Stimulated activated CD4-positive, alpha-beta T cell treated with anti-CD3 and anti-CD28 coated beads, TNF-alpha, amount 100 ng/mL, for 48 hours (primary cell): ENCODE data around the gene C20orf141.
"Not testable (repeated sequence)": the region's sequence is repeated elsewhere in the genome, so short reads cannot be mapped to it uniquely, and the experiment has no call there.

Experiments used
- DNase-seq, 3 donors: peaks; one replicate each; pipeline ENCODE4 v3.0.0-alpha.2; 2020; ENCODE audit warnings: low read depth in 3 of 3

C20orf141 gene, protein sequence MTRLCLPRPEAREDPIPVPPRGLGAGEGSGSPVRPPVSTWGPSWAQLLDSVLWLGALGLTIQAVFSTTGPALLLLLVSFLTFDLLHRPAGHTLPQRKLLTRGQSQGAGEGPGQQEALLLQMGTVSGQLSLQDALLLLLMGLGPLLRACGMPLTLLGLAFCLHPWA

DNA sequence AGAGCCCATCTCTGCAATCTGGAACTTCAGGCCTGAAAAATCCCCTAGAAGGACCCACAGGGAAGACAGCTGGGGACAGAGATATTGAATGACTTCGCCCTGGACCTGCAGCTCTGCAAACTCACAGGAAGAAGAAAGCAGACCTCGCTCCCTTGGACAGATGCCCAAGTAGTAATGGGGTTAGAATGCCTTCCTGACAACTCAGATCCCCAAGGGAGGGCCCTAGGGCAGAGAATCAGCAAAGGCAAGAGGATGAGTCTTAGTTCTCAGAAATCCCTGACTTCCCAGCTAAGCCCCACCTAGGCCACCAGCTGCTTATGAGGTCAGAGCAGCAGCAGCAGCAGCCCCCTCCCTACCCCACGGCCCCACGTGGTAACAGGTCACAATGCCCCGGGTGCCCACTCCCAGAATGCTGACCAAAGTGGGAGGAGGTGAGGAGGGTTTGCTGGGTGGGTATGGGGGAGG, at the start of gene C20orf141:
Gene C20orf141 (plus strand): TSS at position 401 of the 465 bp plus-strand sequence. CDS start 198 bp downstream, outside the sequence.
- no peak for DNase-seq

DNA sequence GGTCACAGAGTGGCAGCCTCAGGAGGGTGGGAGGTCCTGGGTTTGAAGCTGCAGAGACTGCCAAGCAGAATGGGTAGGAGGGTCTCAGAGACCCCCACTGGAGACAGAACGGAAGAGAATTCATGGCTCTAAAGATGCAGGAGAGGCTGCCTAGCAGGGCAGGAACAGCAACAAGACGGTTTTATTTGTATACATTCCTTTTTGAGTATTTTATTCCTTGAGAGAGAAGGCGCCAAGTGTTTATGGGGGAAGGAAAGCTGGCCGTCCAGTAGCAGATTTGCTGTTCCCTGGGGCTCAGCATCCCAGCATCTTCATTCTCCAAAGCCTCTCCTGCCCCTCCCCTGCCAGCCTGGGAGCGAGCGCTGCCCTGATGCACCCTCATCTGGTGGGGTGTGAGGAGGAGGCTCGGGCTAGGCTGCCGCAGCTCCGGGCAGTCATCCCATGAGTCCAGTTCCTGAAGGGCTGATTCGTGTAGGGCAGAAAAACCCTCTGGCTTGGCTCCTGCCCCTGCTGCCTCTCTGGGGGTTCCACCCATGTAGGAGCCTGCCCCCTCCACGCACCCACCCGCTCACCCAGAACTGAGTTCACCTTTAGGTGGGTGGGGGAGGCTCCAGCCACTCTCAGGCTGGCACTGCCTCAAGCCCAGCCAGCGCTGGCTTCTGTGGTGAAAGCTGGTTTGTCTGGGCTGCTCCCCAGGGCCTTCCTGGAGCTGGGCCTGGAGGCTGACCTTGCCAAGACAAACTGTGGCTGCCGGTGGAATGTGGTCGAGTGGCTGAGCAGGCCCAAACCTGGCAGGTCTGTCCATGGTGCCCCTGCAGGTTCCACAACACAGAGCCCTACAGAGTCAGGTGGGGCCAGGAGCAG, 46.8 kb upstream of the C20orf141 start:
- no peak for DNase-seq

DNA sequence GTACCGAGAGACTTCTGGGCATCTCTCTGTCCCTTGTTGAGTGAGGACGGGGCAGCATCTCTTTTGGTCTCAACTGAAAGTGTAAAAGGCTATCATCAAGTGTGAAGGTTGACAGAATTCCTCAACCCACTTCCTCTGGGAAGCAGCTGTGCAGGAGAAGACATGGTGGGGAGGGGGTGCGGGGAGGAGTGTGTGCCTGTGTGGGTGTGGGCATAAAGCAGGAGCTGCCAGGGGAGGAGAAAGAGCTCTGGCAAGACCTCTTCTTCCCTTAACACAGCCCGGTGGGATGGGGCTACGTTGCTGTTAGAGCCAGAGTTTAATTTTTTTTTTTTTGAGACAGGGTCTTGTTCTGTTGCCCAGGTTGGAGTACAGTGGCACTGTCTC, 46.2 kb upstream of the C20orf141 start:
- no peak for DNase-seq

DNA sequence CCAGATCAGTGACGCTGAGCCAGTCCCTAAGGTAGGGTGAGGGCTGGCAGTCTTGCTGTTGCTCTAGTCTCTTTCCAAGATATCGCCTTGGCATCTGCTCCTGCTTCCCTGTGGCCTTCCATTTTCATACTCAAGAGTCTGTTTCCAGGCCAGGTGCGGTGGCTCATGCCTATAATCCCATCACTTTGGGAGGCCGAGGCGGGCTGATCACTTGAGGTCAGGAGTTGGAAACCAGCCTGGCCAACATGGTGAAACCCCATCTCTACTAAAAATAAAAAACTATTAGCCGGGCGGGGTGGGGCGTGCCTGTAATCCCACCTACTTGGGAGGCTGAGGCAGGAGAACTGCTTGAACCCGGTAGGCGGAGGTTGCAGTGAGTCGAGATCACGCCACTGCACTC, 44.7 kb upstream of the C20orf141 start:
- DNase-seq, result not testable (repeated sequence)

DNA sequence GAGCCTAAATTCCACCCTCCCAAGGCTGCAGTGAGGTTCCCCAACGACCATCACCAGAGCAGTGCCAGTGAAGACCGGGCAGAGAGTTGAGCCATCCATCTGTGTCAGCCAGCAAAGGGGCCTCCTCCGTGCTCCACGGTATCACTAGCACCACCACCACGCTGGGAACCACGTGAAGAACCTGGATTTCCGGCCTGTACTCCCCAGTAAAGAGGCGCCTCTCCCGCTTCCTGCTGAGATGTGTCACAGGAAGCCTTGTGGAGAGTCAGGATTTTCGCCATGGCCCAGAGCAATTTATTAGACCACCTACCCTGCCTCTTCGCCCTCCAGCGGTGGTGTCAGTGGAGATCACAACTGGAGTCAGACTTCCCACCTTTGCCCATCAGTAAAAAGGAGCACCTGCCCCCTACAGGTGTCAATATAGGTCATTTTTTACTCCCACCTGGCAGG, 43.1 kb upstream of the C20orf141 start:
- no peak for DNase-seq

DNA sequence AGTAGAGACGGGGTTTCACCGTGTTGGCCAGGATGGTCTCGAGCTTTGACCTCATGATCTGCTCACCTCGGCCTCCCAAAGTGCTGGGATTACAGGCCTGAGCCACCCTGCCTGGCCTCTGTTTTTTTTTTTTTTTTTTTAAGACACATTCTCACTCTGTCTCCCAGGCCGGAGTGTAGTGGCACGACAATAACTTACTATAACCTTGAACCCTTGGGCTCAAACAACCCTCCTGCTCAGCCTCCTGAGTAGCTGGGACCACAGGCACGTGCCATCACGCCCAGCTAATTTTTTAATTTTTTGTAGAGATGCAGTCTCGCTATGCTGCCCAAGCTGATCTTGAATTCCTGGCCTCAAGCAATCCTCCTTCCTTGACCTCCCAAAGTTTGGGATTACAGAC, 41.0 kb upstream of the C20orf141 start:
- DNase-seq, result no peak

DNA sequence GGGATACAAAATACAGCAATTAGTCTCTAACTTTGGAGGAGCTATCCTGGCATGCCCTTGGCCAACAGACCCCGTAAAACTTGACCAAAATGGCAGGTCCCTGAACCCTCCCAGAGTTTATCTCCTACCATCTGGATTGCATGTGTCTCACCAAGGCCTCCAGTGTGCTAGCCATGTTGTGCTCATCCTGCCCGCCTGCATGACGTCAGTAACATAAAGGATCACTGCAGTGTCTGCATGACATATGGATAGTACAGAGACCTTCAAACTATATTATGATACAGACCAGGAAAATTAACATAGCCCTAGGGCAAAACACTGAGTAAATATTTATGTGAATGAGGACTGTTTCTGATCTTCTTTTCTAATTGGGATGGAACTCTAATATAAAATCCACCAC, 39.6 kb upstream of the C20orf141 start:
- DNase-seq, result no peak

DNA sequence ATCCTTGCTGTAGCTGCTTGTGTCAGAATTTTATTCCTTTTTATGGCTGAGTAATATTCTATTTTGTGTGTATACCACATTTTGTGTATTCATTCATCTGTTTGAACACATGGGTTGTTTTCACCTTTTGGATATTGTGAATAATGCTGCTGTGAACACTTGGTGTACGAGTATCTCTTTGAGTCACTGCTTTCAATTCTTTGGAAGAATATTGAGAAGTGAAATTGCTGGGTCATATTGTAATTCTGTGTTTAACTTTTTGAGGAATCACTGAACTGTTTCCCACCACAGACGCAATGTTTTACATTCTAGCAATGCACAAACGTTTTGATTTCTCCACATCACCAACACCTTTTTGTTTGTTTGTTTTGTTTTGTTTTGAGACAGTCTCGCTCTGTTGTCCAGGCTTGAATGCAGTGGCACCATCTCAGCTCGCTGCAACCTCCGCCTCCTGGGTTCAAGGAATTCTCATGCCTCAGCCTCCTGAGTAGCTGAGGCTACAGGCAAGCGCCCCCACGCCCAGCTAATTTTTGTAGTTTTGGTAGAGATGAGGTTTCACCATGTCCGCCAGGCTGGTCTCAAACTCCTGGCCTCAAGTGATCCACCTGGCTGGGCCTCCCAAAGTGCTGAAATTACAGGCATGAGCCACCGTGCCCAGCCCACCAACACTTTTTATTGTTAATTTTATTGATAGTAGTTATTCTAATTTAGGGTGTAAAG, 36.0 kb upstream of the C20orf141 start:
- no peak for DNase-seq

DNA sequence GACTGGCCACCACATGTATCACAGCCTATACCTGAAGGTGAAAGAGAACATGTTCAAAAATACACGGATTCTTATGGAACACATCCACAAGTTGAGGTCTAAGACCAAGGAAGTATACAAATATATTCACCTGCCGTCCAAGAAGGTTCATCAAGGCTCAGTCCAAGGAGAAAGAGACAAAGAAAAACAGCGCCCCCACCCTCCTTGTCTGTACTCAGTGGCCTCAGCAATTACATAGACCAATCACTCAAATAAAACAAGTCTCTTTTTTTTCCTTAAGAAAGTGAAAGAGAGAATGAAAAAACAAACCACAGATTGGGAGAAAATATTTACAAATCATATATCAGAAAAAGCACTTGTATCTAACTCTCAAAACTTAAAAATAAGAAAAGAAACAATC, 33.8 kb upstream of the C20orf141 start:
- DNase-seq, result no peak

DNA sequence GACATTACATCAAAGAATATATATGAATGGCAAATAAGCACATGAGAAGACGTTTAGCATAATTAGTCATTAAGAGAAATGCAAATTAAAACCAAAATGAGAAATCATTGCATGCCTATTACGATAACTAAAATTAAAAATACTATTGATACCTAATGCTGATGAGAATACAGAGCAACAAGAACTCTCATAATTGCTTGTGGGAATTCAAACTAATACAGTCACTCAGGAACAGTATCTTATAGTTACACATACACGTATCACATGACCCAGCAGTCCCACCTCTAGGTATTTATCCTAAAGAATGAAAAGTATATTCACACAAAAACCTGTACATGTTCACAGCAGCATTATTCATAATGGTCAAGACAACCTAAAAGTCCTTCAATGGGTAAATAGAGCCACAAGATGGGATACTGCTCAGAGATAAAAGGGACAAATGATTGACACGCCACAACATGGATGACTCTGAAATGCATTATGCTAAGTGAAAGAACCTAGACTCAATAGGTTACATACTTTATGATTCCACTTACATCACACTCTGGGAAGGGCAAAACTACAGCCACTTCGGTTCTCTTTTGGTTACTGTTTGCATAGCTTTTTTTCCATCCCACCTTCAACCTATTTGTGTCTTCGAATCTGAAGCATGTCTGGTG, 30.8 kb upstream of the C20orf141 start:
- no peak for DNase-seq

DNA sequence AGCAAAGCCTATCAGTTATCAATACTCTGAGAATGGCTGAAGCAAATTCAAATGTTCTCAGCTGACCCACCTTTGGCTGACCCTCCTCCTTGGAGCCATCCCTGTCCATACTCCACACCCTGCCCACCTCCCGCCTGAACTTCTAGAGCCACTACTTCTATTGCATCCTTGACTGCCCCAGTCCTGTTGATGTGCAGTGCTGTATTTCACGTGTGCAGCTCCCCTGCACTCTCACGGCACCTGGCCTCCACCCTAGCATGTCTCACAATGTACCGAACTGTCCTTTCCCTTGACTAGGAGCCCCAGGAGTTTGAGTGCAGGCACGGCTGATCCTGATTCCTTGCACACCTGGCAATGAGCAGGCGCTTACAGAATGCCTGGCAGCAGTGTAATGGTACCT, 21.3 kb upstream of the C20orf141 start:
- DNase-seq, result no peak

DNA sequence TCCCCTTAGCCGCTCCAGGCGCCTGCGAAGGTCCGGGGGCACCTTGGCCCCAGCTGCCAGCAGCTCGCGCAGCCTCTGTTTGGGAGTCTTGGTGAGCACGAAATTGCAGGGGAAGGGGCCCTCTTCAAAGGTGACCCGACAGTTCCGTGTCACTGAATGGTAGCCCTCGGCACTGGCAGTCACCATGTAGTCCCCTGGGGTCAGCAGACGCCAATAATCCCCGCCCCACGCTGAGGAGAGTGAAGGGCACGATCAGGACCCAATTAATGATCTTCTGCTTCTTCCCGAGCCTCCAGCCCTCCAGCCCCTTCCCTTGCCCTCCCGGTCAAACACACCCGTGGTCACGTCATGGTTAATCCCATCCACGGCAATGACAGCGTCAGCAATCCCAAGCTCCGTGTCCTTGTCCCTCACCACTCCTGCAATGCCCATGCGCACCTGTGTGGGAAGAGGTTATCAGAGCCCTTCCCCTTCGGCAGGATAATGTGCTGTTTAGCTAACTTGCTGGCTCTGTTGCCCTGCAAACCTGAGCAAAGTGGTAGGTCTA, 20.5 kb upstream of the C20orf141 start:
- DNase-seq, result no peak

DNA sequence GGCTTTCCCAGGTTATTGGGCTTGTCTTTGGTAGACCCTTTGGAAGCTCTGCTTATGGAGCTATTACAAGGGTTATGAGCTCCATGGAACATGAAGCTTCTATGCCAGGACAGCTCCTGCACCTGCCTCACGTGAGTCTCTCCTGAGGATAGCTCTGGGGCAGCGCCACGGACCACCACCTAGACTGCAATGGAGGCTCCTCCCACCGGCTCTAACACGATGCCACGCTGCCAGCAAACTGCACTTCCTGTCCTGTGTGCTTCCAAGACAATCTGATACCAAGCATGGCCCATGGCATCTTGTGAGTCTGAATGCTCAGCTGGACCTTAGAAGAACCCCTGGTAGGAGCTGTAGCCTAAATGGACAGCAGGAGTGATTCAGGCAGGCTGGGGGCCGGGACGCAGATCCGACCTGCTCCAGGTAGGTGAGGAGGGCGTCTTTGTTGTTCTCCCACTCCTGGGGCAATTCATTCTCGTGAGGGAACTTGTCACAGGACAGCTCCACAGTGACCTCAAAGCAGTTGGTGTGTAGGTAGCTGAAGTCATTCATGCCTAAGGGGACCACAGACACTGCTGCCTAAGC, 19.8 kb upstream of the C20orf141 start:
- no peak for DNase-seq

DNA sequence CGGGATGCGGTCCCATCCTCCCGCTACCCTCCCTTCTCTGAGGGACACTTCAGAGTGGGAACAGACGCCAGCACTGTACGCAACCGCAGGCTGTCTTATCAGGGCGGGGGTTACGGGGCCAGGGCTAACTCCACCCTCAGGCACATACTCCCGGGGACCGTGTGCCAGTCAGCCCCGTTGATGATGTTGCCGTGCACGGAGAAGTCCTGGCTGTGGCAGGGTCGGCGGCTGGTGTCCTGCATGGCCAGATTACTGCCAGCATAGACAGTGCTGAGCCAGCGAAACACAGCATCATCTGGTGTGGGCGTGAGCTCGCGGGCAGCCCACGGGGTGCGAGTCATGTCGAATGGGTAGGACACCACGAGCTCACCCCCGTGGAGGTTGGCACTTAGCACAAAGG, 19.3 kb upstream of the C20orf141 start:
- no peak for DNase-seq

DNA sequence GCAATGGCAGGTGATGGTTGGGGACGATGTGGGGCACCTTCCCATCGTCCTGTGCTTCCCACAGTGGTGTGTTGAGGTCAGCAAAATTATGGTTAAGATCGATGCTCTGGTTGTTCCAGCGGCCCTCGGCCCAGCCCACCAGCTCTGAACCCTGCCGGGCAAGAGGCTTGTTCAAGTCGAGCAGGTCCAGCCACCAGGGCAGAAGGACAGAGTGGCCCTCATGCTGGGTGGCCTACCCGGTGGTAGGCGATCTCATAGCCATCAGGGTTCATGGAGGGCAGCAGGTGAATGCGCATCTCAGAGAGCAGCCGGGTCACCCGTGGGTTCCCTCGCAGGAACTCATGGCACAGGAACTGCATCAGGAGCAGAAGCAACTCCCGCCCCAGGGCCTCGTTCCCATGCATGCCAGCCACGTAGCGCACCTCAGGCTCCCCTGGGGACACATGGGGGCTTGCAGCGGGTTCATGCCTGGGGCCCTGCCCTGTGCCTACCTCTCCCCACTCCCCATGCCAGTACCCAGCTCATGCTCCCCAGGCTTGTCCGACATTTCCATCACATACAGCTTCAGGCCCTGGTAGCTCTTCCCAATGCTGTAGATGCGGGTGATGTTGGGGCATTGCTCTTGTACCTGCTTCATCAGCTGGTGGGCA, 18.7 kb upstream of the C20orf141 start:
- DNase-seq, result no peak

DNA sequence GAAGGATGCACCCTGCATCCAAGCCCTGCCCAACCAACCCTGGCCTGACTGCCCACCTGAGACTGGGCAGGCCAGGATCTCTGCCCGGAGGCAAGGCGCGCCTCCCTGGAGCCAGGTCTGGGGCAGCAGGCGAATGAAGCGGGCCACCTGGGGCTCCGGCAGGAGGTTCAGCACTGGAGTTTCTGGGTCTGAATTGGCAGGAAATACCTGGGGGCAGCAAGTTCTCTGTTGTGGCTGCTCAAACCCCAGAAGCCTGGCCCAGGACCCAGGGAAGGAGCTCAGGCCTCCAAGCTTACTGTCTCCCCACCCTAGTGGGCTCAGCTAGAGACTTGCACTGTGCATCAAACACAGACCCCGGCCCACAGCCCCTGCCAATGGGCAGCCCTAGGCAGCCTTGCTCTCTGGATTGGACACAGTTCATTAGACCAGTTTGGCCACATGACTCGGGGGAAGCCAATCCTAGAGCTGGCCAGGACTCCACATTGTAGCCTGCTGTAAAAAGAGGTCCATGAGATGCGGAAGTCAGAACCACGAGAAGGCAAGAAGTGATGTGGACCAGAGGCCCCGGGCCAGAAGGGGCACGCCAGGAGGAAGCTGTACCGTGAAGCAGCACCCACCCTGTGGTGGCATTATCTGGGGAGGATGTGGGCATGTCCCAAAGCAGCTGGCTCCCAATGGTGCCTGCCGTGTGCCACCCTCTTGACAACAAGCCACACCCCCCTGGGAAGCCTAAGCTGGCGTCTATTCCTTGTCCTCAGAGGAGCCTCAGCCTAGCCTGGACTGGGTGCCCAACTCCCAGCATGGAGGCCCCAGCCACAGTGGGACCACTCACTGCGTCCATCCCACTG, 17.4 kb upstream of the C20orf141 start:
- DNase-seq, result no peak

DNA sequence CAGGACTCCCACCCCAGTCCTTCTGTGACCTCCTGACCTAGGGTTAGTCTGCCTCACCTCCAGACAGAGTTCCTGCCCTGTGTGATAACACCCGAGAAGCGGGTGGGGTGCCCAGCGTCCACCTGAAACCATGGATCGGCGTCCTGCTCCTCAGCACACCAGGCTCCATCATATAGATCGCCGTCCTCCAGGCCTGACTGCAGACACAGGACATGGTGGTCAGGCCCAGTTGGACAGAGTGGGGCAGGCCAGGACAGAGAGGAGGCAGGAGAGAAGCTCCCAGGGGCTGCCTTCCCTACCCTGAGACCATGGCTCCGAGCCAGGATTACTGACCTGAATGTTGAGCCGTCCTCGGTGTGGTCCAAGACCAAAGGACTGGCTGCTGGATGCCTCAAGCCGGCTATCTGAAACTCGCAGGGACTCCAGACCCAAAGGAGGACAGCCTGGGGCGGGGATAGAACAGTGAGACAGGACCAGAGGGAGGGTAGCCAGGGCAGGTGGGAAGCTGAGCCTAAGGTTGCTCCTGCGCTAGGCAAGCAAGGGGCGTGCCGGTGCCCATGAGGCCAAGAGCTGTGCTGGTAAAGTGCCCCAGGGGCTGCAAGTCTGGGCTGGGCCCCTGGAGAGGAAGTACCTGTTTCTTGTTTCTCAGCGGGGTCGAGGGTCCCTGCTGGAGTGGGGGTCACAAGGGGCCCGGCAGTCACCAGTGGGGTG, 16.5 kb upstream of the C20orf141 start:
- DNase-seq, result no peak

DNA sequence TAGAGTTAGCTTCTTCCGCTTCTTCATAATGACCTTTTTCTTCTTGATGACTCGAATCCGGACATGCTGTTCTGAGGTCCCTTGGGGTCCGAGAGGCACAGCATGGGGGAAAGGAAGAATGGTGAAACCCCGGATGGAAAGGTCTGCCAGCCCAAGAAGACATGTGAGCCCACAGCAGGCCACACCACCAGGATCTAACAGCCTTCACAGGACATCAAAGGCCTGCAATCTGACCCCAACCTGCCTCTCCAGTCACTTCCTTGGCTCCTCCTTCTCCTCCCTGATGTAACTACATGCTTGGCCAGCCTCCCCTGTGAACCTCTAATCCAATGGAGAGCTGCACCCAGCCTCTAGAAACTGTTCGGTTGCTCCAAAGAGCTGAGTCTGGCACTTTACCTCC, 16.0 kb upstream of the C20orf141 start:
- DNase-seq, result no peak

DNA sequence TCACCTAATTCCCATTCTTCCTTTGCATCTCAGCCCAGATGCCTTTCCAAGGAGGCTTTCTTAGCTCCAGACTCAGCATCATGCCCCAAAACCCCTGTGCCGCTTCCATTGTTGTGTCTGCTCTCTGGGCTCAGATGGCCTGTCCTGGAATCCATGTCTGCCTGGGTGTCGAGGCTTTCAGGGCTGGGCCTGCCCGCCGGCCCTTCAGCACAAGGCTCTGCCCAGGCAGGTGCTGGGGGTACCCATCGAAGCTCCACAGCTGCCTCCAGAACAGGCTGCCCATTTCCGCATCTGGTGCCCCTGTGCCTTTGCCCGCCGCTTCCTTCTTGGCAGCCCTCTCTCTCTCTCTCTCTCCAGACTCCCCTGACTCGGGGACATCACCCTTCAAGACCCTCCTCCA, 15.5 kb upstream of the C20orf141 start:
- DNase-seq, result no peak
